Epithelial cell of esophagus (primary cell): ENCODE results near the gene UBAP2.

ENCODE experiments used
- DNase-seq: peaks from one replicate; pipeline ENCODE4 v3.0.0; 2010; ENCODE audit warnings: low read depth
- H3K4me3 ChIP-seq: 2 replicates; pipeline ENCODE4 v1.5.1; 2011; ENCODE audit warnings: mild to moderate bottlenecking, low read length, control low read depth
- TF ChIP-seq, protein P1 (sequence below): IDR thresholded peaks from 2 replicates; pipeline ENCODE4 v1.5.1; 2011; ENCODE audit warnings: low read depth, mild to moderate bottlenecking, low read length, control low read depth, inconsistent platforms; ENCODE audit not compliant: insufficient read depth; ENCODE audit errors: missing control alignments

Gene UBAP2

DNA sequence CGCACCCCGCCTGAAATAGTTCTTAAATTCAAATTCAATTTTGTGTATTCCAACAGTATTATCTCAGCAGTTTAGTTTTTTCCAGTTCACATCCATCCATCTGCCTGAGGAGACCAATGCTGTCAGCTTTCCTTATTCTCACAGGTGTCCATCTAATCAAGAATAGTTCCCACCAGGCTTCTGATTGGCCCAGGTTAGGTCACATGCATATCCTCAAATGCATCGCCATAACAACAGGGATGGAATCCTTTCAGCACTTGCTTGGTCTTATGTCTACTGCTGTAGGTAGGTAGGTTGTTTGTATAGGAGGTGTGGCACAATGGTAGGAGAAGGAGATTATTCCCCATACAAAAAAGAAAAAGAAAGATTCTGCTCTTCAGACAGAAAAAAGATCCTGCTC is 140.6 kb downstream of the UBAP2 start:
- TF ChIP-seq, protein P1, sequence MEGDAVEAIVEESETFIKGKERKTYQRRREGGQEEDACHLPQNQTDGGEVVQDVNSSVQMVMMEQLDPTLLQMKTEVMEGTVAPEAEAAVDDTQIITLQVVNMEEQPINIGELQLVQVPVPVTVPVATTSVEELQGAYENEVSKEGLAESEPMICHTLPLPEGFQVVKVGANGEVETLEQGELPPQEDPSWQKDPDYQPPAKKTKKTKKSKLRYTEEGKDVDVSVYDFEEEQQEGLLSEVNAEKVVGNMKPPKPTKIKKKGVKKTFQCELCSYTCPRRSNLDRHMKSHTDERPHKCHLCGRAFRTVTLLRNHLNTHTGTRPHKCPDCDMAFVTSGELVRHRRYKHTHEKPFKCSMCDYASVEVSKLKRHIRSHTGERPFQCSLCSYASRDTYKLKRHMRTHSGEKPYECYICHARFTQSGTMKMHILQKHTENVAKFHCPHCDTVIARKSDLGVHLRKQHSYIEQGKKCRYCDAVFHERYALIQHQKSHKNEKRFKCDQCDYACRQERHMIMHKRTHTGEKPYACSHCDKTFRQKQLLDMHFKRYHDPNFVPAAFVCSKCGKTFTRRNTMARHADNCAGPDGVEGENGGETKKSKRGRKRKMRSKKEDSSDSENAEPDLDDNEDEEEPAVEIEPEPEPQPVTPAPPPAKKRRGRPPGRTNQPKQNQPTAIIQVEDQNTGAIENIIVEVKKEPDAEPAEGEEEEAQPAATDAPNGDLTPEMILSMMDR = no peak
- no peak overlapping the region for H3K4me3 ChIP-seq
- DNase-seq = no peak

DNA sequence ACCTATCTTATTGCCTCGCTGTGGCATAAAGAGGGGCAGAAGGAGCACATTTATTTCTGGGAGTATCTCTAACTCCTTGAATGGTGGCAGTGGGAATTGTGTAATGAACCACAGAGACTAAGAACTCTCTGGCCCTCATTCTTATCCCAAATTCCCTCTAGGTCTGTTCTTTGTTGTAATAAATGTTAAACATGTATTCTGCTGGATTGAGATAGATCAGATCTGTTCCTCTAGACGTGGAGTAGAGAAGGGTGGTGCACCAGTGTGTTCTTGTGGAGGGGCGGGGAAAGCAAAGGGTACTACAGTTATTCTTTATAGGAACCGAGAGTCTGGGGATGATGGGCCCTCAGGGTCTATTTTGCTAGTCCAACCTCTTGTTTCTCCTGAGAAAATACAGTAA is 141.3 kb downstream of the UBAP2 start:
- DNase-seq = no peak
- TF ChIP-seq, protein P1 = no peak
- H3K4me3 ChIP-seq = no peak overlapping the region

DNA sequence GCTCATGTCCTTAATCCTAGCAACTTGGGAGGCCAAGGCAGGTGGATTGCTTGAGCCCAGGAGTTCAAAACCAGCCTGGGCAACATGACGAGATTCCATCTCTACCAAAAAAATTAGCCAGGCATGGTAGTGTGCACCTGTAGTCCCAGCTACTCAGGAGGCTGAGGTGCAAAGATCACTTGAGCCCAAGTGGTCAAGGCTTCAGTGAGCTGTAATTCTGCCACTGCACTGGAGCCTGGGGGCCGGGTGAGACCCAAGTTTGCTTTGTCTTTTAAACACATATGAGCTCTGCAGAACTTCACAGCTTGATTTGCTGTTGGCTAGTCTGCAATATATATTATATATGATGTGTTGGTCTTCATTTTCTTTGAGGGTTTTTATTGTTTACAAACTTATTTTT is 141.9 kb downstream of the UBAP2 start:
- DNase-seq = no peak
- TF ChIP-seq, protein P1 = no peak
- no peak overlapping the region for H3K4me3 ChIP-seq

DNA sequence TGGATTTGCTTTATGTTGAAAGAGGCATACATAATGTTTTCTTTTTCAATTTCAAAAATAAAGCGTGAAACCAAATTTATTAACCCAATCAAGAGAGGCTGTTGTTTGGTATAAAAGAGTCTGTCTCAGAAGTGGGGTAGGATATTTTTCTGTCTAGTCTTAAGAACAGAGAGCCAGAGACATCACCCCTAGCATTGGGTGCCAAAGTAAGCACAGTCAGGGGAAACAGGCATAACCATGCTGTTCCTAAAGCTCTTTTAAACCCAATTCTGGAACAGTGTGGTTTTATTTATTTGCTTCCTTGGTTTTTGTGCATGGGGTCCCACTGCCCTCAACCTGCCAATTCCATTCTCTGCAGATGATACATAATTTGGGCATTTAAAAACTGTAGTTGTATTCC is 143.6 kb downstream of the UBAP2 start:
- TF ChIP-seq, protein P1 = no peak
- H3K4me3 ChIP-seq = no peak overlapping the region
- no peak for DNase-seq

DNA sequence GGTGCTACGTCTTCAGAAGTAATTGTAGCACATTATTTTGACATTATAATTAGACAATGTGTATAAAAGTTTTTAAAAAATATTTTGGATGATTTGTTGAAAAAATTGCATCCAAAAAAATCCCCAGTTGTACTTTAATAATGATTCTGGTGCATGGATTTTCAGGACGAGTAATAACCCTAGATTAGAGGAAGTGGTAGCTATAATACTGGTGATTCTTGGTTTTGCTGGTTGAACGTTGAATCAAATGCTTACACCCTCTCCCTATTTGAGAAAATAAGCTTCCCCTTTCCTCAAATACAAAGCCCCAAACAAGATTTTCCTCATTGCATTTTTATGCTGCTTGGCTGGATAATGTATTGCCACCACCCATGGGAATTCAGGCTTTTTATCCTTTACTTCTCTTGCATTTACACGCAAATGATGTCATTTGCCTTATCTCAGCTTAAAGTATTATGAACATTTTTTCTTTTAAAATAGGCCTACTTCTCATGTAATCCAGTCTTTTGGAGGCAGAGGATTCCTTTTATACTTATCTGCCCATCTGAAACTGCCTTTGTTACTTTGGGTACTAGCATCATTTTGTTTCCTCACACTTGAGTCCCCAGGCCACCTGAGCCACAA is 145.4 kb downstream of the UBAP2 start:
- DNase-seq = no peak
- no peak overlapping the region for H3K4me3 ChIP-seq
- TF ChIP-seq, protein P1 = no peak

DNA sequence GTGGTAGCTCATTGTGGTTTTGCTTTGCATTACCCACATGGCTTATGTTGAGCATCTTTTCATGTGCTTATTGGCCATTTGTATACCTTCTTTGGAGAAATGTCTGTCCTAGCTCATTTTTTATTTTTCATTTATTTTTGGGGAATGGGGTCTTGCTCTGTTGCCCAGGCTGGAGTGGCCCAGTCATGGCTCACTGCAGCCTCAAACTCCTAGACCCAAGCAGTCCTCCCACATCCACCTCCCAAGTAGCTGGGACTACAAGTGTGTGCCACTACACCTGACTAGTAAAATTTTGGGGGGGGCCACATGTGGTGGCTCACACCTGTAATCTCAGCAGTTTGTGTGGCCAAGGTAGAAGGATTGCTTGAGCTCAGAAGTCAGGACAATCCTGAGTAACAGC is 154.4 kb downstream of the UBAP2 start:
- no peak overlapping the region for H3K4me3 ChIP-seq
- TF ChIP-seq, protein P1 = no peak
- no peak for DNase-seq

DNA sequence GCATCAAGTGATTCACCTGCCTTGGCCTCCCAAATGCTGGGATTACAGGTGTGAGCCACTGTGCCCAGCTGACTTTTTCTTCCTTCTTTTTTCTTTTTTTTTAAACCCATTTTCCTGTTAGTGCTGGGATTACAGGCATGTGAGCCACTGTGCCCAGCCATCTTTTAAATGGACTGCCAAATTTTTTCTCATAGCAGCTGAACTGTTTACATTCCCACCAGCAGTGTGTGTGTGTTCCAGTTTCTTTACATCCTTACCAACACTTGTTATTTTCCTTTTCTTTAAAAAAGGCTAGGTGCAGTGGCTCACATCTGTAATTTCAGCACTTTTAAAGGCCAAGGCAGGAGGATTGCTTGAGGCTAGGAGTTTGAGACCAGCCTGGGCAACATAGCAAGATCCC is 154.8 kb downstream of the UBAP2 start:
- no peak overlapping the region for H3K4me3 ChIP-seq
- TF ChIP-seq, protein P1 = no peak
- no peak for DNase-seq
